Activated T-cell treated with anti-CD3 and anti-CD28 coated beads for 24 hours (primary cell): ENCODE results near the gene MASP1.

ENCODE experiments used
- DNase-seq: peaks from one replicate; pipeline ENCODE4 v3.0.0-alpha.2; 2020; ENCODE audit warnings: low read depth

The MASP1 gene, protein sequence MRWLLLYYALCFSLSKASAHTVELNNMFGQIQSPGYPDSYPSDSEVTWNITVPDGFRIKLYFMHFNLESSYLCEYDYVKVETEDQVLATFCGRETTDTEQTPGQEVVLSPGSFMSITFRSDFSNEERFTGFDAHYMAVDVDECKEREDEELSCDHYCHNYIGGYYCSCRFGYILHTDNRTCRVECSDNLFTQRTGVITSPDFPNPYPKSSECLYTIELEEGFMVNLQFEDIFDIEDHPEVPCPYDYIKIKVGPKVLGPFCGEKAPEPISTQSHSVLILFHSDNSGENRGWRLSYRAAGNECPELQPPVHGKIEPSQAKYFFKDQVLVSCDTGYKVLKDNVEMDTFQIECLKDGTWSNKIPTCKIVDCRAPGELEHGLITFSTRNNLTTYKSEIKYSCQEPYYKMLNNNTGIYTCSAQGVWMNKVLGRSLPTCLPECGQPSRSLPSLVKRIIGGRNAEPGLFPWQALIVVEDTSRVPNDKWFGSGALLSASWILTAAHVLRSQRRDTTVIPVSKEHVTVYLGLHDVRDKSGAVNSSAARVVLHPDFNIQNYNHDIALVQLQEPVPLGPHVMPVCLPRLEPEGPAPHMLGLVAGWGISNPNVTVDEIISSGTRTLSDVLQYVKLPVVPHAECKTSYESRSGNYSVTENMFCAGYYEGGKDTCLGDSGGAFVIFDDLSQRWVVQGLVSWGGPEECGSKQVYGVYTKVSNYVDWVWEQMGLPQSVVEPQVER

DNA sequence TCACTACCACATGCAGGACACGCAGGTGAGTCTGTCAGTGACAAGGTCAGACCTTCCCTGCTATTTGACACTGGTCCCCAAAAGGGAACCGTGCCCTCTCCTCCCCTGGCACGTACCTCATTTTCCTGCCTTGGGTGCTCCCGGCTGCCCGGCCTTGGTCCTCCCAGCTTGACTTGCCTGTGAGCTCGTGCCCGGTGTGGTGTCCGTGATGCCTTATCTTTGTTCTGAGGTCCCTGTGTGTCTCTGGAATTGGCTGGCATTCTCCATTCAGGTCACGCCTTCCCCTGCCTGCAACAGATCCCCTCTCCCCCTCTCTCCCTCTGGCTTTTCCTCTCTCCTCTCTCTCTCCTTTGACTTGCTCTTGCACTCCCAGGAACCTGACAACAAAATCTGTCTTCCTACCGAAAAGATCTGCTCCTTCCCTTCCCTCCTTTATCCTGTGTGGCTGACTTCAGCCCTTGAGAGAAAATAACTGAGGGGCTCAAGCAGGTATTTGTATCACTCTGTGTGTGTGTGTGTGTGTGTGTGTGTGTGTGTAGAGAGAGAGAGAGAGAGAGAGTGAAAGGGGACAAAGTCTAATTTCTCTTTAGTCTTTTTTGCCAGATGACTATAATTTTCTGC, at the start of gene MASP1:
Gene MASP1 (minus strand): TSS at position 226 of the 621 bp plus-strand sequence. CDS start 105 bp downstream, at position 121.
- DNase-seq = no peak

DNA sequence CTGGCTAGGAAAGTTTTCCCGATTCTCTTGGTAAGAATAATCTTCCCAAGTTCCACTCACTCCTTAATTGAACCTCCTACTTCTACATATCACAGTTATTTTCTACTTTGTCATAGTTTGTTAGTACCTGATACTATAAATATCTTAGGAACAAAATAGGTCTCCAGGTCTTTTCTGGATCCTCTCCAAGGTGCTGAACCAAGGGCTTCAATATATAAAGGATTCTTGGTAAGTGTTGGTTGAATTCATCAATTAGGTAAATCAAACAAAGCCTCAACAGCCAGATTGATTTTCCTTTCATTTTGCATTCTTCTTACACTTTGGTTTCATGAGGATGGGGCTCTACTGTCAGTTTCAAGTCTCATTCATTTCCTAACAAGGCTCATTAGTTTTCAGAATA, 49.0 kb upstream of the MASP1 start:
- no peak for DNase-seq

DNA sequence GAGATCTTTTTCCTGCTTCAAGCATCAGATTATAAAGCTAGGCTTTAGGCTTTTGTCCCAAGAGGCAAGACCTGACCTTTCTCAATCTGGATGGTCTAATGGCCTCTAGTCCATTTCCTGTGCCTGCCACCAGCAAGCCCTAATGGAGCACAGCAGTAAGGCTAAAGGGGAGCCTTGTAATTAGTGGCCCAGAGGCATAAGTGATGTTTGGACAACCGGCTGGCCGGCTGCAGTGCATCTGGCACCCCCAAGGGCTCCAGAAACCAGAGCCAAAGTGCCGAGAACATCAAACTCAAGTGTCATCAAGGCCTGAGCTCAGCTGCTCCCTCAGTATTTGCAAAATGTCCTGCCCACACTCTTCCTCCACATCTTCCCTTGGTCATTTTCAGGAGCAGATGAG, 44.8 kb upstream of the MASP1 start:
- no peak for DNase-seq

DNA sequence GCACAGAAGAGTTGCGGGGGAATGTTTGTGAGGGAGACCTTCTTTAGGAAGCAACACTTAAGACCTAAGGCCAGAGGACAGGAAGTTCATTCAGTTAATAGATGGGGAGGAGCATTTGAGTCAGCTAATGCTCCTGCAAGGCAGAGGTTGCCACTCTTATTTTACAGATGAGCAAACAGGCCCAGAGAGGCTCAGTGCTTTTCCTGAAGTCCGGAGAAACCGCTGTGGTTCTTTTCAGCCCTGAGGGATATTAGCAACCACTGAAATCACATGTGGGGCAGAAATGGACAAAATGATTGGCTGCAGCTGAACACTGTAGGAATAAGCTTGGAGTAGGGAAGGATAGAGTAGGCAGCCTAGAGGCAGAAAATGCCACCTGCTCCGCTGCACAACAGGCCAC, 43.4 kb upstream of the MASP1 start:
- no peak for DNase-seq

DNA sequence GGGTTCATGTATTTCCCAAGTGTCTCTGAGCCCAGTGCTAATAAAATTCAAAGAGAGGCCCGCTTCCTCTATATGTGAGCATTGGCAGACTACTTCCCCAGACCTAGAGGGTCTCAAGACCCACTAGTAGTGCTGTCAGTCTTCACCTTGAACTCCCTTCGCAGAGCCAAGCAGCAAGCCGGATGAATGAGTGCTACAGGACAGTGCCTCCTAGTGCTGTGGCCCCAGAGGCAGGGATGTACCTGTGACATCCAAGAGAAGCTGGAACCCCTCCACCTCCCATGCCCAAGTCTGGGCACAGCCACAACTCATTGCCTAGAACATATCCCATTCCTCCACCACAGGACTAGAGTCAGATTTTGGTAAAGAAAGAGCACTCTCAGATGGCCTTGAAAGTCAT, 37.2 kb upstream of the MASP1 start:
- DNase-seq = no peak

DNA sequence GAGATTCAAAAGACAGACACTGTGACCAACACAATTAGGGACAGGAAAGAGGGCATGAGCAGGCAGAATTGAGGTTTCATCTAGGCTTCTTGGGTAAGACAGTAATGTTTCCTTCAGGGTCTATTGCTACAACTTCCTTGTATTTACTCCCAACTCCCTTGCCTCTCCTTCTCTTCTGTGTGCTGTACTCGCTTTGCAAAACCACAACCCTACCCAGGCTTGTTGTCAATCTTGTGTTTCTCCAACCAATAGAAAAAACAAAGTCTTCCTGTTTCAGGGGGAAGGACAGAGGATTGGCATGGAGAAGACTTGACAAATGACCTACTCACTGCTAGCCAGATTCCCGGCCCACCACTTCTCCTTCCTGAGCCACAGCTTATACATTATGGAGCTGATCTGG, 36.3 kb upstream of the MASP1 start:
- DNase-seq = no peak

DNA sequence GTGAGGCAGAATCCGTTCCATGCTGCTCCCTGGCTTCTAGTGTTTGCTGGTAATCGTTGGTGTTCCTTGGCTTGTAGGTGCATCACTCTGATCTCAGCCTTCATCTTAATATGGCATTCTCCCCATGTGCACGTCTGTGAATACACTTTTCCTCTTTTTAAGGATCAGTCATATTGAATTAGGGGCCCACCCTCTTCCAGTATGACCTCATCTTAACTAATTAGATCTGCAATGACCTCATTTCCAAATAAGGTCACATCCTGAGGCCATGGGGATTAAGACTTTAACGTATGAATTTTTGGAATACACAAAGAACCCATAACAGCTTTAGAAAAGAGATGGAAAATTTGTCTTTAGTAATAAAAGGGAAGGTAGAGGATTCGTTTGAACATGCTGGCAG, 34.1 kb upstream of the MASP1 start:
- no peak for DNase-seq

- no peak for DNase-seq
These were observed 31.6 kb upstream of the MASP1 start for GRCh38 chr3:187323091-187323490.

DNA sequence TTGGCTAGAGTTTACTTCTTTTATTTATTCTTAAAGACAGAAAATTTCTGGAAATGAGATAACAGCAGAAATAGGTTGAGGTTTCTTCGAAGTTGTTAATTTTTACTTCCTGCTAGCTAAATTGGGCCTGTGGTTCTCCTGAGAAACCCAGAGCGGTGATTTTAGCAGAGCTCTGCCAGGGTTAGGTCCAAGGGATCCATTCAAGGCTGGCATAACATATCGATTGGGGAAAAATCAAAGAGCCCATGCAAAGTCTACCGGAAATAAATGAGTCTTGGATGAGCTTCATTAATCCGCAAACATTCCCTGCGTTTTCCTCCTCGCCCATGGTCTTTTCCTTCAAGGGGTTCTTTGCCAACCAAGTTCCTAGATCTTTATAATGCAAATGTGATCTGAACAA, 30.8 kb upstream of the MASP1 start:
- DNase-seq = no peak

DNA sequence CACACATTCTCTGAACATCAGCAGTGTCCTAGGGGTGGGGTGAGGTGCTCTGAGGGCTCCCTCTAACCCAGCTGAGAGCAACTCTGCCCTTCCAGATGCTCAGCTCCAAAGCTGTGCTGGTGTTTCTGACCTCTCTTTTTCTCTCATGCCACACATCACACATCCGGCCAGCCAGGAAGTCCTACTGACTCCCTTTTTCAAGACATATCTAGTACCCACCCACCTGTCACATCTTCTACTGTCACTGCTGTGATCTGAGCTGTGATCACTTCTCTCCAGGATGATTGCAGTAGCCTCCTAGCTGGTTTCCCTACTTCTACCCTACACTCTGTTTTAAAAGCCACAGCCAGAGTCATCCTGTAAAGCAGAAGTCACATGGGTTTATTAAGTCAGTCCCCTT, 30.2 kb upstream of the MASP1 start:
- DNase-seq = no peak

- peak; percentile 36 for DNase-seq
These were observed 28.3 kb upstream of the MASP1 start for GRCh38 chr3:187319699-187320302.

- DNase-seq = peak; percentile 35
These were observed 27.5 kb upstream of the MASP1 start for GRCh38 chr3:187318819-187319616.

GRCh38 chr3:187315872-187316271, 24.3 kb upstream of the MASP1 start:
- no peak for DNase-seq

- DNase-seq = no peak
These were observed 22.6 kb upstream of the MASP1 start for GRCh38 chr3:187314176-187314575.

DNA sequence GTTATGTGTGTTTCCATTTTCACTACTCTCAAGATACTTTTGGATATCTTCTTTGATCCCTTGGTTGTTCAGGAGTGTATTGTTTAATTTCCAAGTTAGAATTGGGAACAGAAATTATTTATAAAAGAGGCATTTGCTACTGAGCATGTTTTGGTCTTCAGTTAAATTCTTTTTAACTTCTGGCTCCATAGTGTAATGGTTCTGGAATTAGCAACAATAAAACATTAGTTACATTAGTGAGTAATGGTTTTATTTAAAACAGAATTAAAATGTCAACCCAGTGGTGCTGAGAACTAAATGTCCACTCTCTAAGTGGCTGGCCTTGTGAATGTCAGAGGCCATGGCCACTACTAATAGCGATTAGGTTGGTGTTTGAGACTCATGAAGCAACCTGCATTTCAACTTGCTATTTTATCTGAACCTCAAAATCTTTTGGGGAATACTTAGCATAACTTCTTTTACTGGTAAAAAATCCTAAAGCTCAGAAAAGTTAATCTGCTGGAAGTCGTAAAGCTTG, 19.5 kb upstream of the MASP1 start:
- no peak for DNase-seq

DNA sequence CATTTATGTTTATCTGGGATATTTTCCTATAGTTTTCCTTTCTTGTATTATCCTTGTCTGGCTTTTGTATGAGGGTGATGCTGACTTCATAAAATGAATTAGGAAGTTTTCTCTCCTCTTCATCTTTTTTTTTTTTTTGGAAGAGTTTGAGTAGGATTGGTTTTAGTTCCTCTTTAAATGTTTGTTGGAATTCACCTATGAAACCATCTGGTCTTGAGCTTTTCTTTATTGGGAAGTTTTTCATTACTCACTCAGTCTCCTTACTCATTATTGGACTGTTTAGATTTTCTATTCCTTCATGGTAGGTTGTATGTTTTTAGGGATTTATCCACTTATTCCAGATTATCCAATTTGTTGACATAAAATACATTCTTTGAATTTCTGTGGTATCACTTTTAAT, 18.7 kb upstream of the MASP1 start:
- no peak for DNase-seq

GRCh38 chr3:187305881-187306280, 14.3 kb upstream of the MASP1 start:
- no peak for DNase-seq

GRCh38 chr3:187299611-187300010, 8.1 kb upstream of the MASP1 start:
- no peak for DNase-seq

- no peak for DNase-seq
These were observed 5.4 kb upstream of the MASP1 start for GRCh38 chr3:187296911-187297310.

GRCh38 chr3:187296058-187296457, 4.5 kb upstream of the MASP1 start:
- no peak for DNase-seq

- no peak for DNase-seq
These were observed 3.9 kb upstream of the MASP1 start for GRCh38 chr3:187295316-187296034.
